ENCODE measurements around the gene ZNF212.

ZNF212 gene

DNA sequence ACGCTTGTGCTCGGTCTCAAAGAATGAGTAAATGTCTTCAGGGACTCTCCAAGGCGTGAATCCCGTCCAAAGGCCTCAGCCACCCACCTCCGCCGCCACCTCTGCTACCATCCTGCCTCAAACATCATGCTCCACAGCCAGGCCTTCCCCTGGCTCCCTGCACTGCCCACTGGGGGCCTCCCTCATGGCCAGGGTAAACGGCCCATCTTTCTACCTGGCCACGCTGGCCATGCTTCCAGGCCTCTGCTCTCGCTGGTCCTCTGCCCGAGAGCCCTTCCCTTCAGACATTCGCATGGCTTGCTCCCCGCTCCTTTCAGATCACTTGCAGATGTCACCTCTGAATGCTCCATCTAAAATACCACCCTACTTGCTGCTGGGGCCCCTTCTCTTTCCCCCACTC lies 62.8 kb downstream of the ZNF212 start:
- Histone ChIP-seq H4K20me1 (ENCODE audit: insufficient read depth, low read length, poor library complexity, severe bottlenecking) (no peaks in the 10 kb centered on the region), H2AFZ (ENCODE audit: low read length) (no peak overlapping the region), H3K9ac (ENCODE audit: low read depth, low read length, poor library complexity, severe bottlenecking) (no peak overlapping the region), H3F3A (ENCODE audit: low read depth) (no peaks in the 10 kb centered on the region), H3K9me2 (replicated peaks; ENCODE audit: low read depth, low read length) (no peaks in the 10 kb centered on the region), H3K36me3 (ENCODE audit: insufficient read depth, low read length) (no peaks in the 10 kb centered on the region), H3K4me1 (ENCODE audit: insufficient read depth, low read length, poor library complexity, severe bottlenecking) (no peaks in the 10 kb centered on the region), H3K79me2 (ENCODE audit: insufficient read depth, low read length) (no peaks in the 10 kb centered on the region), H3K9me3 (ENCODE audit: insufficient read depth, low read depth, low read length) (no peaks in the 10 kb centered on the region), H3K27me3 (ENCODE audit: insufficient read depth, low read length, poor library complexity, severe bottlenecking) (no peaks in the 10 kb centered on the region), H3K4me2 (ENCODE audit: low read depth, low read length, poor library complexity, severe bottlenecking) (no peak overlapping the region), H3K4me3 (ENCODE audit: low read length, poor library complexity, severe bottlenecking) (no peak overlapping the region)
- no peak for TF ChIP-seq EZH2phosphoT487 (IDR thresholded peaks at IDR 0.05; ENCODE audit: borderline replicate concordance)
- TF ChIP-seq, protein P1, sequence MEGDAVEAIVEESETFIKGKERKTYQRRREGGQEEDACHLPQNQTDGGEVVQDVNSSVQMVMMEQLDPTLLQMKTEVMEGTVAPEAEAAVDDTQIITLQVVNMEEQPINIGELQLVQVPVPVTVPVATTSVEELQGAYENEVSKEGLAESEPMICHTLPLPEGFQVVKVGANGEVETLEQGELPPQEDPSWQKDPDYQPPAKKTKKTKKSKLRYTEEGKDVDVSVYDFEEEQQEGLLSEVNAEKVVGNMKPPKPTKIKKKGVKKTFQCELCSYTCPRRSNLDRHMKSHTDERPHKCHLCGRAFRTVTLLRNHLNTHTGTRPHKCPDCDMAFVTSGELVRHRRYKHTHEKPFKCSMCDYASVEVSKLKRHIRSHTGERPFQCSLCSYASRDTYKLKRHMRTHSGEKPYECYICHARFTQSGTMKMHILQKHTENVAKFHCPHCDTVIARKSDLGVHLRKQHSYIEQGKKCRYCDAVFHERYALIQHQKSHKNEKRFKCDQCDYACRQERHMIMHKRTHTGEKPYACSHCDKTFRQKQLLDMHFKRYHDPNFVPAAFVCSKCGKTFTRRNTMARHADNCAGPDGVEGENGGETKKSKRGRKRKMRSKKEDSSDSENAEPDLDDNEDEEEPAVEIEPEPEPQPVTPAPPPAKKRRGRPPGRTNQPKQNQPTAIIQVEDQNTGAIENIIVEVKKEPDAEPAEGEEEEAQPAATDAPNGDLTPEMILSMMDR (conservative IDR thresholded peaks at IDR 0.05; ENCODE audit: low read length), result no peak

DNA sequence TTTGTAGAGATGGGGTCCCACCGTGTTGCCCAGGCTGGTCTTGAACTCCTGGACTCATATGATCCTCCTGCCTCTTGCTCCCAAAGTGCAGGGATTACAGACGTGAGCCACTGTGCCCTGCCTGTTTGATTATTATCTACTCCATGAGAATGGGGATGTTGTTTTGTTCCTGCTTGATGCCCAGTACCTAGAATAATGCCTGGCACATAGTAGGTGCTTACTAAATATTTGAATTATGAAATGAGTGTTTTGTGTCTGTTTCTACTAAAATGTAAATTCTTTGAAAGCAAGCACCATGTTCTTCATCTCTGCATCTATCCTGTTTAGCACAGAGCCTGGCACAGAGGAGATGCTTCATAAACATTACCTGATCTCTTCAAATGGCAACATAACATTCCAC lies 63.4 kb downstream of the ZNF212 start:
- H3K9me3 ChIP-seq (ENCODE audit: insufficient read depth, low read depth, low read length), result no peaks in the 10 kb centered on the region
- no peaks in the 10 kb centered on the region for H3F3A ChIP-seq (ENCODE audit: low read depth)
- H3K27me3 ChIP-seq (ENCODE audit: insufficient read depth, low read length, poor library complexity, severe bottlenecking), result no peaks in the 10 kb centered on the region
- H3K4me3 ChIP-seq (ENCODE audit: low read length, poor library complexity, severe bottlenecking), result no peak overlapping the region
- H2AFZ ChIP-seq (ENCODE audit: low read length), result no peak overlapping the region
- H3K4me2 ChIP-seq (ENCODE audit: low read depth, low read length, poor library complexity, severe bottlenecking), result no peak overlapping the region
- H4K20me1 ChIP-seq (ENCODE audit: insufficient read depth, low read length, poor library complexity, severe bottlenecking), result no peaks in the 10 kb centered on the region
- no peaks in the 10 kb centered on the region for H3K9me2 ChIP-seq (replicated peaks; ENCODE audit: low read depth, low read length)
- no peaks in the 10 kb centered on the region for H3K79me2 ChIP-seq (ENCODE audit: insufficient read depth, low read length)
- TF ChIP-seq, protein P1 (conservative IDR thresholded peaks at IDR 0.05; ENCODE audit: low read length), result no peak
- no peak for TF ChIP-seq EZH2phosphoT487 (IDR thresholded peaks at IDR 0.05; ENCODE audit: borderline replicate concordance)
- H3K4me1 ChIP-seq (ENCODE audit: insufficient read depth, low read length, poor library complexity, severe bottlenecking), result no peaks in the 10 kb centered on the region
- H3K9ac ChIP-seq (ENCODE audit: low read depth, low read length, poor library complexity, severe bottlenecking), result no peak overlapping the region
- H3K36me3 ChIP-seq (ENCODE audit: insufficient read depth, low read length), result no peaks in the 10 kb centered on the region

DNA sequence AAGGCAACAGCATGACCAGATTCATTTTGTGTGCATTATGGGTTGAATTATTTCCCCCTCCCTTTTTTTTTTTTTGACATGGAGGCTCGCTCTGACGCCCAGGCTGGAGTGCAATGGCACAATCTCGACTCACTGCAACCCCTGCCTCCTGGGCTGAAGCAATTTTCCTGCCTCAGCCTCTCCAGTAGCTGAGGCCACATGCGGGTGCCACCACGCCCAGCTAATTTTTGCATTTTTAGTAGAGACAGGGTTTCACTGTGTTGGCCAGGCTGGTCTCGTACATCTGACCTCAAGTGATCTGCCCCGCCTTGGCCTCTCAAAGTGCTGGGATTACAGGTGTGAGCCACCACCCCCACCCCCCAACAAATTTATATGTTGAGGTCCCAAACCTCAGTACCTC lies 64.6 kb downstream of the ZNF212 start:
- Histone ChIP-seq H3K4me3 (ENCODE audit: low read length, poor library complexity, severe bottlenecking) (no peak overlapping the region), H3K4me1 (ENCODE audit: insufficient read depth, low read length, poor library complexity, severe bottlenecking) (no peaks in the 10 kb centered on the region), H2AFZ (ENCODE audit: low read length) (no peak overlapping the region), H4K20me1 (ENCODE audit: insufficient read depth, low read length, poor library complexity, severe bottlenecking) (no peaks in the 10 kb centered on the region), H3F3A (ENCODE audit: low read depth) (no peaks in the 10 kb centered on the region), H3K27me3 (ENCODE audit: insufficient read depth, low read length, poor library complexity, severe bottlenecking) (no peaks in the 10 kb centered on the region), H3K9me2 (replicated peaks; ENCODE audit: low read depth, low read length) (no peaks in the 10 kb centered on the region), H3K4me2 (ENCODE audit: low read depth, low read length, poor library complexity, severe bottlenecking) (no peak overlapping the region), H3K9me3 (ENCODE audit: insufficient read depth, low read depth, low read length) (no peaks in the 10 kb centered on the region), H3K79me2 (ENCODE audit: insufficient read depth, low read length) (no peaks in the 10 kb centered on the region), H3K36me3 (ENCODE audit: insufficient read depth, low read length) (no peaks in the 10 kb centered on the region), H3K9ac (ENCODE audit: low read depth, low read length, poor library complexity, severe bottlenecking) (no peak overlapping the region)
- TF ChIP-seq, protein P1 (conservative IDR thresholded peaks at IDR 0.05; ENCODE audit: low read length), result no peak
- TF ChIP-seq EZH2phosphoT487 (IDR thresholded peaks at IDR 0.05; ENCODE audit: borderline replicate concordance), result no peak

All from Loucy (cell line).